GM23338 (cell line): Measurements from ENCODE around the gene UQCRC2. TPM values are rescaled to one million over a fixed set of nuclear protein-coding genes. Genes with fewer than 3 reads are reported as not detected.

Source experiments
- ATAC-seq: fragments of 200-7000 bp; cut with Tn5 transposase; 3 replicates; pipeline ENCODE4 v1.9.1; 2020
- DNase-seq: peaks from one replicate; pipeline ENCODE4 v3.0.0-alpha.2; 2015; ENCODE audit warnings: low spot score
- H2AFZ ChIP-seq: fragments of 200-600 bp; sonication (generic); 2 replicates; pipeline ENCODE4 v1.8.0; 2016; ENCODE audit warnings: antibody characterized with exemption, mild to moderate bottlenecking, moderate library complexity
- H3F3A ChIP-seq: fragments of 200-600 bp; sonication (generic); replicated peaks from 2 replicates; pipeline ENCODE4 v1.8.0; 2017; ENCODE audit warnings: antibody characterized with exemption, mixed run types, low read depth
- H3K27ac ChIP-seq: fragments of 200-600 bp; sonication (generic); 2 replicates; pipeline ENCODE4 v1.6.1; 2016; ENCODE audit warnings: low read depth
- H3K27me3 ChIP-seq: fragments of 200-600 bp; sonication (generic); 2 replicates; pipeline ENCODE4 v1.8.0; 2016; ENCODE audit warnings: mild to moderate bottlenecking, mixed run types, moderate library complexity; ENCODE audit not compliant: insufficient read depth
- H3K36me3 ChIP-seq: fragments of 200-600 bp; sonication (generic); 2 replicates; pipeline ENCODE4 v1.8.0; 2016; ENCODE audit warnings: mild to moderate bottlenecking; ENCODE audit not compliant: insufficient read depth
- H3K4me1 ChIP-seq: fragments of 200-600 bp; sonication (generic); 2 replicates; pipeline ENCODE4 v1.8.0; 2016; ENCODE audit warnings: mild to moderate bottlenecking, moderate library complexity; ENCODE audit not compliant: insufficient read depth
- H3K4me2 ChIP-seq: fragments of 200-600 bp; sonication (generic); 2 replicates; pipeline ENCODE4 v1.7.1; 2017; ENCODE audit warnings: mixed run types
- H3K4me3 ChIP-seq: fragments of 200-600 bp; sonication (generic); 2 replicates; pipeline ENCODE4 v1.6.1; 2016; ENCODE audit warnings: mixed run types
- H3K79me2 ChIP-seq: fragments of 200-600 bp; sonication (generic); replicated peaks from 2 replicates; pipeline ENCODE4 v1.8.0; 2017; ENCODE audit warnings: mild to moderate bottlenecking; ENCODE audit not compliant: insufficient read depth
- H3K9me2 ChIP-seq: fragments of 200-600 bp; sonication (generic); 2 replicates; pipeline ENCODE4 v1.8.0; 2017; ENCODE audit not compliant: insufficient read depth
- H4K20me1 ChIP-seq: fragments of 200-600 bp; sonication (generic); replicated peaks from 2 replicates; pipeline ENCODE4 v1.8.0; 2017; ENCODE audit warnings: mild to moderate bottlenecking; ENCODE audit not compliant: insufficient read depth
- H3K27ac Mint-ChIP-seq: 2 replicates; pipeline ENCODE4 v1.8.0; 2020; ENCODE audit warnings: inconsistent platforms, mild to moderate bottlenecking, moderate library complexity, mixed read lengths
- H3K27me3 Mint-ChIP-seq: 3 replicates; pipeline ENCODE4 v1.8.0; 2022; ENCODE audit warnings: low read depth, mild to moderate bottlenecking, moderate library complexity, mixed read lengths, inconsistent platforms; ENCODE audit not compliant: insufficient read depth, poor library complexity
- H3K36me3 Mint-ChIP-seq: 3 replicates; pipeline ENCODE4 v1.8.0; 2021; ENCODE audit warnings: low read depth, mild to moderate bottlenecking, inconsistent platforms, moderate library complexity, mixed read lengths
- H3K4me1 Mint-ChIP-seq: 3 replicates; pipeline ENCODE4 v1.8.0; 2020; ENCODE audit warnings: mild to moderate bottlenecking, inconsistent platforms, mixed read lengths
- H3K4me3 Mint-ChIP-seq: 3 replicates; pipeline ENCODE4 v1.8.0; 2021; ENCODE audit warnings: moderate library complexity, mild to moderate bottlenecking, inconsistent platforms, mixed read lengths
- H3K9me3 Mint-ChIP-seq: 3 replicates; pipeline ENCODE4 v1.8.0; 2020; ENCODE audit warnings: moderate library complexity, mild to moderate bottlenecking, inconsistent platforms, mixed read lengths
- CREB1 ChIP-seq: fragments of 250-450 bp; sonication (Bioruptor Pico); IDR thresholded peaks from 2 replicates; pipeline ENCODE4 v1.5.0; 2020; ENCODE audit warnings: low read depth, mild to moderate bottlenecking, moderate library complexity
- CTCF ChIP-seq, 2 experiments: fragments of 200-600 bp in 1 of 2; sonication (generic) in 1 of 2; conservative IDR thresholded peaks; 2 replicates each; pipeline versions ENCODE4 v1.5.1 to v1.6.1; 2016 to 2017; ENCODE audit warnings: antibody characterized with exemption in 2 of 2, low read depth in 2 of 2, mild to moderate bottlenecking in 2 of 2, moderate library complexity in 1 of 2
- ETS1 ChIP-seq: IDR thresholded peaks from 2 replicates; pipeline ENCODE4 v1.6.1; 2016; ENCODE audit warnings: antibody characterized with exemption
- EZH2 ChIP-seq: fragments of 200-600 bp; sonication (generic); IDR thresholded peaks from one replicate; pipeline ENCODE4 v1.8.0; 2017; ENCODE audit warnings: antibody characterized with exemption, mild to moderate bottlenecking, low read depth; ENCODE audit not compliant: unreplicated experiment
- EZH2phosphoT487 ChIP-seq: fragments of 200-600 bp; sonication (generic); IDR thresholded peaks from one replicate; pipeline ENCODE4 v1.8.1; 2018; ENCODE audit warnings: antibody characterized with exemption; ENCODE audit not compliant: unreplicated experiment
- JUNB ChIP-seq: IDR thresholded peaks from one replicate; pipeline ENCODE4 v1.6.1; 2016; ENCODE audit warnings: antibody characterized with exemption; ENCODE audit not compliant: unreplicated experiment
- NANOG ChIP-seq: IDR thresholded peaks from 2 replicates; pipeline ENCODE4 v1.6.1; 2016; ENCODE audit warnings: antibody characterized with exemption, borderline replicate concordance
- POLR2AphosphoS5 ChIP-seq: IDR thresholded peaks from 2 replicates; pipeline ENCODE4 v1.6.1; 2016; ENCODE audit warnings: antibody characterized with exemption, low read depth
- REST ChIP-seq: IDR thresholded peaks from one replicate; pipeline ENCODE4 v1.6.1; 2018; ENCODE audit warnings: antibody characterized with exemption; ENCODE audit not compliant: unreplicated experiment
- STAT1 ChIP-seq: IDR thresholded peaks from one replicate; pipeline ENCODE4 v1.6.1; 2016; ENCODE audit warnings: antibody characterized with exemption; ENCODE audit not compliant: unreplicated experiment
- ZNF114 ChIP-seq: fragments of 250-450 bp; sonication (Bioruptor Pico); IDR thresholded peaks from 2 replicates; pipeline ENCODE4 v1.5.0; 2020; ENCODE audit warnings: mild to moderate bottlenecking, moderate library complexity
- ZNF331 ChIP-seq: fragments of 250-450 bp; sonication (Bioruptor Pico); IDR thresholded peaks from 2 replicates; pipeline ENCODE4 v1.5.0; 2020; ENCODE audit warnings: low read depth, mild to moderate bottlenecking, moderate library complexity
- ZNF462 ChIP-seq: fragments of 250-450 bp; sonication (Bioruptor Pico); IDR thresholded peaks from 2 replicates; pipeline ENCODE4 v1.5.0; 2020; ENCODE audit warnings: mild to moderate bottlenecking, moderate library complexity
- polyA plus RNA-seq: library from polyadenylated mRNA; unstranded; fragments of >200 nt; fragmentation: Nextera tagmentation; extraction: Ambion mirVana; gene quantifications from 2 replicates; pipeline ENCODE4 v1.2.1, GENCODE V29; 2016
- total RNA-seq: library from RNA; depleted of rRNA; stranded (reverse); fragments of >200 nt; shearing (Covaris generic); gene quantifications from 2 replicates; pipeline ENCODE4 v1.2.3, GENCODE V29; 2014

Gene UQCRC2
- total and polyA plus RNA-seq, 2 experiments from 2014 or later, result 88.0 to 122 TPM

- Mint-ChIP-seq H3K9me3 (no peaks in the 10 kb centered on the region), H3K27me3 (no peaks in the 10 kb centered on the region), H3K4me1 (no peaks in the 10 kb centered on the region), H3K27ac (no peak overlapping the region), H3K36me3 (peaks cover 42% of the 10 kb centered on the region), H3K4me3 (no peak overlapping the region)
- Histone ChIP-seq H3K79me2 (no peaks in the 10 kb centered on the region), H3F3A (no peaks in the 10 kb centered on the region; the same call in 1 of the 2 replicates), H3K4me1 (no peaks in the 10 kb centered on the region), H3K9me2 (no peaks in the 10 kb centered on the region), H3K4me2 (no peak overlapping the region), H3K27ac (no peak overlapping the region), H3K4me3 (no peak overlapping the region), H2AFZ (no peak overlapping the region), H3K27me3 (no peaks in the 10 kb centered on the region), H3K36me3 (peaks cover 79% of the 10 kb centered on the region), H4K20me1 (peaks cover 3% of the 10 kb centered on the region; the same call in 1 of the 2 replicates)
- ATAC-seq (no peak), DNase-seq (no peak)
- TF ChIP-seq ZNF462, result no peak
- TF ChIP-seq EZH2, result no peak
- no peak for TF ChIP-seq EZH2phosphoT487
- no peak for TF ChIP-seq CREB1 (CRISPR knock-in tag)
- no peak for TF ChIP-seq JUNB
- TF ChIP-seq ETS1, result no peak
- TF ChIP-seq NANOG, result no peak
- TF ChIP-seq REST, result no peak
- no peak for TF ChIP-seq STAT1
- no peak for TF ChIP-seq ZNF331 (CRISPR knock-in tag)
- no peak for TF ChIP-seq CTCF (conservative IDR thresholded peaks at IDR 0.05; ENCODE audit: low read depth in 2 of 2)
- TF ChIP-seq POLR2AphosphoS5, result no peak
- TF ChIP-seq ZNF114 (CRISPR knock-in tag), result no peak
These were observed 20.8 kb downstream of the UQCRC2 start for GRCh38 chr16:21973945-21974344.
